HT1080 (cell line): ENCODE results near the gene FRG2B. TPM values are rescaled to one million over a fixed set of nuclear protein-coding genes. Genes with fewer than 3 reads are reported as not detected.
A peak's percentile ranks its signal among the peaks of the same experiment; 100 is the strongest.
"Not testable (repeated sequence)": the region's sequence is repeated elsewhere in the genome, so short reads cannot be mapped to it uniquely, and the experiment has no call there.

Experiments used
- DNase-seq: peaks from one replicate; pipeline ENCODE4 v3.0.0-alpha.2; 2015; ENCODE audit warnings: low read depth
- polyA plus RNA-seq, 2 experiments: library from polyadenylated mRNA; depleted of rRNA; stranded (reverse); fragments of >200 nt; gene quantifications; 2 replicates each; pipeline ENCODE4 v1.2.3, GENCODE V29; 2015
- total RNA-seq: library from RNA; depleted of rRNA; stranded (reverse); fragments of >200 nt; shearing (Covaris generic); gene quantifications from 2 replicates; pipeline ENCODE4 v1.2.3, GENCODE V29; 2014; rRNA removed

FRG2B gene
- total RNA-seq: not detected in 2 replicates
- polyA plus RNA-seq (2015; cell fraction: cytosol; rRNA removed): not detected in 2 replicates
- polyA plus RNA-seq (2015; cell fraction: nucleus; rRNA removed): not detected in 2 replicates

GRCh38 chr10:133626695-133627094 lies at the start of gene FRG2B:
TSS of gene FRG2B (minus strand) at chr10:133626795. CDS start at chr10:133626742, 53 bp downstream.
- not testable (repeated sequence) for DNase-seq

- DNase-seq: not testable (repeated sequence)
These were observed 40.9 kb upstream of the FRG2B start for GRCh38 chr10:133667446-133667845.

- DNase-seq: not testable (repeated sequence)
These were observed 37.1 kb upstream of the FRG2B start for GRCh38 chr10:133663544-133664160.

- not testable (repeated sequence) for DNase-seq
These were observed 34.5 kb upstream of the FRG2B start for GRCh38 chr10:133661122-133661521.

- not testable (repeated sequence) for DNase-seq
These were observed 33.9 kb upstream of the FRG2B start for GRCh38 chr10:133660516-133660915.

- not testable (repeated sequence) for DNase-seq
These were observed 30.7 kb upstream of the FRG2B start for GRCh38 chr10:133657276-133657675.

GRCh38 chr10:133648872-133649455 lies 22.4 kb upstream of the FRG2B start:
- DNase-seq: not testable (repeated sequence)

GRCh38 chr10:133647075-133647748 lies 20.6 kb upstream of the FRG2B start:
- not testable (repeated sequence) for DNase-seq

- not testable (repeated sequence) for DNase-seq
These were observed 11.2 kb upstream of the FRG2B start for GRCh38 chr10:133637846-133638235.

- DNase-seq: not testable (repeated sequence)
These were observed 10.7 kb upstream of the FRG2B start for GRCh38 chr10:133637202-133637845.

GRCh38 chr10:133630723-133631249 lies 4.2 kb upstream of the FRG2B start:
- DNase-seq: not testable (repeated sequence)

- not testable (repeated sequence) for DNase-seq
These were observed 4.1 kb downstream of the FRG2B start for GRCh38 chr10:133622544-133622943.

GRCh38 chr10:133618851-133619250 lies 7.7 kb downstream of the FRG2B start:
- no peak for DNase-seq

- no peak for DNase-seq
These were observed 9.4 kb downstream of the FRG2B start for GRCh38 chr10:133617196-133617595.

- no peak for DNase-seq
These were observed 10.0 kb downstream of the FRG2B start for GRCh38 chr10:133616371-133617130.

- no peak for DNase-seq
These were observed 11.6 kb downstream of the FRG2B start for GRCh38 chr10:133614830-133615580.

- no peak for DNase-seq
These were observed 12.9 kb downstream of the FRG2B start for GRCh38 chr10:133613699-133614098.

GRCh38 chr10:133611079-133611478 lies 15.5 kb downstream of the FRG2B start:
- no peak for DNase-seq

GRCh38 chr10:133608855-133609254 lies 17.7 kb downstream of the FRG2B start:
- peak; percentile 23 for DNase-seq

GRCh38 chr10:133603434-133603833 lies 23.2 kb downstream of the FRG2B start:
- not testable (repeated sequence) for DNase-seq
